ENCODE data around the gene NALCN.

GRCh38 chr13:101217086-101217485 lies 199.2 kb downstream of the NALCN start:
- TF ChIP-seq, protein P1, sequence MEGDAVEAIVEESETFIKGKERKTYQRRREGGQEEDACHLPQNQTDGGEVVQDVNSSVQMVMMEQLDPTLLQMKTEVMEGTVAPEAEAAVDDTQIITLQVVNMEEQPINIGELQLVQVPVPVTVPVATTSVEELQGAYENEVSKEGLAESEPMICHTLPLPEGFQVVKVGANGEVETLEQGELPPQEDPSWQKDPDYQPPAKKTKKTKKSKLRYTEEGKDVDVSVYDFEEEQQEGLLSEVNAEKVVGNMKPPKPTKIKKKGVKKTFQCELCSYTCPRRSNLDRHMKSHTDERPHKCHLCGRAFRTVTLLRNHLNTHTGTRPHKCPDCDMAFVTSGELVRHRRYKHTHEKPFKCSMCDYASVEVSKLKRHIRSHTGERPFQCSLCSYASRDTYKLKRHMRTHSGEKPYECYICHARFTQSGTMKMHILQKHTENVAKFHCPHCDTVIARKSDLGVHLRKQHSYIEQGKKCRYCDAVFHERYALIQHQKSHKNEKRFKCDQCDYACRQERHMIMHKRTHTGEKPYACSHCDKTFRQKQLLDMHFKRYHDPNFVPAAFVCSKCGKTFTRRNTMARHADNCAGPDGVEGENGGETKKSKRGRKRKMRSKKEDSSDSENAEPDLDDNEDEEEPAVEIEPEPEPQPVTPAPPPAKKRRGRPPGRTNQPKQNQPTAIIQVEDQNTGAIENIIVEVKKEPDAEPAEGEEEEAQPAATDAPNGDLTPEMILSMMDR (IDR thresholded peaks at IDR 0.05; ENCODE audit: insufficient read depth, low read length, poor library complexity, severe bottlenecking) = no peak
- TF ChIP-seq EZH2phosphoT487 (conservative IDR thresholded peaks at IDR 0.05; ENCODE audit: low read length) = no peak

Measured in SU-DHL-6 (cell line).